Ishikawa (cell line): Measurements from ENCODE around the gene FOXP1.

Experiments used
- CEBPB ChIP-seq: IDR thresholded peaks from 2 replicates; pipeline ENCODE4 v1.6.1; 2012
- CREB1 ChIP-seq: IDR thresholded peaks from 2 replicates; pipeline ENCODE4 v1.6.1; 2012; ENCODE audit warnings: low read depth
- EGR1 ChIP-seq: IDR thresholded peaks from 2 replicates; pipeline ENCODE4 v1.6.1; 2012
- EP300 ChIP-seq: IDR thresholded peaks from 2 replicates; pipeline ENCODE4 v1.6.1; 2012; ENCODE audit warnings: borderline replicate concordance
- MAX ChIP-seq: IDR thresholded peaks from 2 replicates; pipeline ENCODE4 v1.6.1; 2012
- RAD21 ChIP-seq: IDR thresholded peaks from 2 replicates; pipeline ENCODE4 v1.6.1; 2012; ENCODE audit warnings: low read depth
- TEAD4 ChIP-seq: IDR thresholded peaks from 2 replicates; pipeline ENCODE4 v1.6.1; 2012
- USF1 ChIP-seq: IDR thresholded peaks from 2 replicates; pipeline ENCODE4 v1.6.1; 2012
- YY1 ChIP-seq: IDR thresholded peaks from 2 replicates; pipeline ENCODE4 v1.6.1; 2012; ENCODE audit warnings: low read depth
- ZBTB7A ChIP-seq: IDR thresholded peaks from 2 replicates; pipeline ENCODE4 v1.6.1; 2012; ENCODE audit warnings: low read depth
- TF ChIP-seq, protein P1 (sequence below): IDR thresholded peaks from 2 replicates; pipeline ENCODE4 v1.6.1; 2012; ENCODE audit warnings: low read depth, mild to moderate bottlenecking

GRCh38 chr3:71509066-71509465 lies 74.5 kb downstream of the FOXP1 start:
- TF ChIP-seq EGR1: no peak
- TF ChIP-seq RAD21: no peak
- TF ChIP-seq CEBPB: no peak
- no peak for TF ChIP-seq YY1
- no peak for TF ChIP-seq MAX
- TF ChIP-seq, protein P1, sequence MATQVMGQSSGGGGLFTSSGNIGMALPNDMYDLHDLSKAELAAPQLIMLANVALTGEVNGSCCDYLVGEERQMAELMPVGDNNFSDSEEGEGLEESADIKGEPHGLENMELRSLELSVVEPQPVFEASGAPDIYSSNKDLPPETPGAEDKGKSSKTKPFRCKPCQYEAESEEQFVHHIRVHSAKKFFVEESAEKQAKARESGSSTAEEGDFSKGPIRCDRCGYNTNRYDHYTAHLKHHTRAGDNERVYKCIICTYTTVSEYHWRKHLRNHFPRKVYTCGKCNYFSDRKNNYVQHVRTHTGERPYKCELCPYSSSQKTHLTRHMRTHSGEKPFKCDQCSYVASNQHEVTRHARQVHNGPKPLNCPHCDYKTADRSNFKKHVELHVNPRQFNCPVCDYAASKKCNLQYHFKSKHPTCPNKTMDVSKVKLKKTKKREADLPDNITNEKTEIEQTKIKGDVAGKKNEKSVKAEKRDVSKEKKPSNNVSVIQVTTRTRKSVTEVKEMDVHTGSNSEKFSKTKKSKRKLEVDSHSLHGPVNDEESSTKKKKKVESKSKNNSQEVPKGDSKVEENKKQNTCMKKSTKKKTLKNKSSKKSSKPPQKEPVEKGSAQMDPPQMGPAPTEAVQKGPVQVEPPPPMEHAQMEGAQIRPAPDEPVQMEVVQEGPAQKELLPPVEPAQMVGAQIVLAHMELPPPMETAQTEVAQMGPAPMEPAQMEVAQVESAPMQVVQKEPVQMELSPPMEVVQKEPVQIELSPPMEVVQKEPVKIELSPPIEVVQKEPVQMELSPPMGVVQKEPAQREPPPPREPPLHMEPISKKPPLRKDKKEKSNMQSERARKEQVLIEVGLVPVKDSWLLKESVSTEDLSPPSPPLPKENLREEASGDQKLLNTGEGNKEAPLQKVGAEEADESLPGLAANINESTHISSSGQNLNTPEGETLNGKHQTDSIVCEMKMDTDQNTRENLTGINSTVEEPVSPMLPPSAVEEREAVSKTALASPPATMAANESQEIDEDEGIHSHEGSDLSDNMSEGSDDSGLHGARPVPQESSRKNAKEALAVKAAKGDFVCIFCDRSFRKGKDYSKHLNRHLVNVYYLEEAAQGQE: no peak
- no peak for TF ChIP-seq USF1
- no peak for TF ChIP-seq CREB1
- no peak for TF ChIP-seq EP300
- TF ChIP-seq TEAD4: no peak
- no peak for TF ChIP-seq ZBTB7A
